Right atrium auricular region (tissue), 2 donors: ENCODE results near the gene SYNE2. TPM values are rescaled to one million over a fixed set of nuclear protein-coding genes. Genes with fewer than 3 reads are reported as not detected.
A peak's percentile ranks its signal among the peaks of the same experiment; 100 is the strongest.

Experiments used
- DNase-seq: peaks from one replicate; pipeline ENCODE4 v3.0.0-alpha.2; 2019; ENCODE audit warnings: low spot score
- H3K27ac ChIP-seq, 2 donors: fragments of 200-600 bp; sonication (generic); 1 replicate in 1 of 2; 2 replicates in 1 of 2; pipeline ENCODE4 v1.5.1; 2016 to 2019
- H3K27me3 ChIP-seq, 2 donors: fragments of 200-600 bp; sonication (generic); one replicate each; pipeline versions ENCODE4 v1.5.1 to v1.6.0; 2017 to 2019
- H3K36me3 ChIP-seq: fragments of 200-600 bp; sonication (generic); one replicate; pipeline ENCODE4 v1.5.1; 2016
- H3K4me1 ChIP-seq, 2 donors: fragments of 200-600 bp; sonication (generic); one replicate each; pipeline versions ENCODE4 v1.5.1 to v1.6.0; 2017 to 2019
- H3K4me3 ChIP-seq, 2 donors: fragments of 200-600 bp; sonication (generic); 1 replicate in 1 of 2; 2 replicates in 1 of 2; pipeline ENCODE4 v1.5.1; 2017 to 2019; ENCODE audit warnings: mild to moderate bottlenecking in 1 of 2, moderate library complexity in 1 of 2
- H3K9me3 ChIP-seq, 2 donors: fragments of 200-600 bp; sonication (generic); one replicate each; pipeline ENCODE4 v1.5.1; 2019
- CTCF ChIP-seq, 2 donors: fragments of 200-600 bp; sonication (generic); IDR thresholded peaks; one replicate each; pipeline ENCODE4 v1.5.1; 2019; ENCODE audit warnings: antibody characterized with exemption in 2 of 2
- total RNA-seq, 2 donors: library from RNA; depleted of rRNA; stranded (reverse); fragments of >200 nt; gene quantifications; one replicate each; pipeline ENCODE4 v1.1.0, GENCODE V29; 2016

SYNE2 gene
- total RNA-seq, 2 donors from 2014 or later: 149 to 202 TPM

GRCh38 chr14:64149921-64150320 is 297.1 kb downstream of the SYNE2 start:
- DNase-seq: no peak
- Histone ChIP-seq H3K36me3 (peaks cover 38% of the 10 kb centered on the region), H3K9me3 (no peaks in the 10 kb centered on the region), H3K4me1 (no peaks in the 10 kb centered on the region), H3K4me3 (no peak overlapping the region), H3K27me3 (no peaks in the 10 kb centered on the region), H3K27ac (no peak overlapping the region)
- no peak for TF ChIP-seq CTCF (IDR thresholded peaks at IDR 0.05)

- no peak for TF ChIP-seq CTCF (IDR thresholded peaks at IDR 0.05)
- Histone ChIP-seq H3K4me1 (no peaks in the 10 kb centered on the region), H3K9me3 (no peaks in the 10 kb centered on the region), H3K27me3 (no peaks in the 10 kb centered on the region), H3K36me3 (peaks cover 28% of the 10 kb centered on the region), H3K4me3 (no peak overlapping the region), H3K27ac (no peak overlapping the region)
- no peak for DNase-seq
These were observed 305.8 kb downstream of the SYNE2 start for GRCh38 chr14:64158608-64159007.

- Histone ChIP-seq H3K36me3 (peaks cover 28% of the 10 kb centered on the region), H3K4me1 (no peaks in the 10 kb centered on the region), H3K9me3 (no peaks in the 10 kb centered on the region), H3K27me3 (no peaks in the 10 kb centered on the region), H3K4me3 (no peak overlapping the region), H3K27ac (no peak overlapping the region)
- peak in 1 of 2 donors; percentile 47 for TF ChIP-seq CTCF (IDR thresholded peaks at IDR 0.05)
- no peak for DNase-seq
These were observed 306.8 kb downstream of the SYNE2 start for GRCh38 chr14:64159588-64159987.

- no peak overlapping the region for H3K27ac ChIP-seq
- no peak overlapping the region for H3K4me3 ChIP-seq
- no peak for DNase-seq
- H3K4me1 ChIP-seq: no peaks in the 10 kb centered on the region
- H3K27me3 ChIP-seq: no peaks in the 10 kb centered on the region
- H3K36me3 ChIP-seq: peaks cover 53% of the 10 kb centered on the region
- TF ChIP-seq CTCF (IDR thresholded peaks at IDR 0.05): no peak
- no peaks in the 10 kb centered on the region for H3K9me3 ChIP-seq
These were observed 317.4 kb downstream of the SYNE2 start for GRCh38 chr14:64170181-64170580.

GRCh38 chr14:64174922-64175782 is 322.3 kb downstream of the SYNE2 start:
- H3K36me3 ChIP-seq: peaks cover 38% of the 10 kb centered on the region
- no peak for TF ChIP-seq CTCF (IDR thresholded peaks at IDR 0.05)

More at GRCh38 chr14:64174922-64175782, 322.3 kb downstream of the SYNE2 start:
- DNase-seq: no peak
- Histone ChIP-seq H3K9me3 (no peaks in the 10 kb centered on the region), H3K4me1 (no peaks in the 10 kb centered on the region), H3K4me3 (no peak overlapping the region), H3K27ac (no peak overlapping the region), H3K27me3 (no peaks in the 10 kb centered on the region)
